Spleen (tissue), 7 donors: Measurements from ENCODE around the gene CYP3A5.

ENCODE experiments used
- POLR2A ChIP-seq, 3 donors: fragments of 450-650 bp; IDR thresholded peaks; one replicate each; pipeline ENCODE4 v1.5.1; 2017; ENCODE audit warnings: antibody characterized with exemption in 3 of 3, mild to moderate bottlenecking in 1 of 3
- TF ChIP-seq, protein P1 (sequence below), 11 experiments: fragments of 200-600 bp in 7 of 11; fragments of 450-650 bp in 4 of 11; sonication (generic) in 4 of 11; IDR thresholded peaks in 8 of 11; conservative IDR thresholded peaks in 3 of 11; 1 replicate in 7 of 11; 2 replicates in 4 of 11; pipeline versions ENCODE4 v1.4.0 to v1.8.0; 2016 to 2021; ENCODE audit warnings: antibody characterized with exemption in 11 of 11, inconsistent platforms in 4 of 11, mild to moderate bottlenecking in 1 of 11
- donor health status: DM: no; HTN: no; CAD: no; lungs with moderate emphysema.
- donor health status: DM: no; HTN: no; CAD: no.
- donor health status: DM: no; HTN: no; CAD: no.

DNA sequence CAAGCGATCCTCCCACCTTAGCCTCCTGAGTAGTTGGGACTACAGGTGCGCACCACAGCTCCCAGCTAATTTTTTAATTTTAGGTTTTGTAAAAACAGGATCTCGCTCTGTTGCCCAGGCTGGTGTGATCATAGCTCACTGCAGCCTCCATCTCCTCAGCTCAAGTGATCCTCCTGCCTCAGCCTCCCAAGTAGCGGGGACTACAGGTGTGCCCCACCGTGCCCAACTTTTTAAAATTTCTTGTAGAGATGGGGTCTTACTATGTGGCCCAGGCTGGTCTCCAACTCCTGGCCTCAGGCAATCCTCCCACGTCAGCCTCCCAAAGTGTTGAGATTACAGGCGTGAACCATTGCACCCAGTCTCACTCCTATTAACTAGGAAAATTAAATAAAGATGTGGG, 74.3 kb downstream of the CYP3A5 start:
- TF ChIP-seq, protein P1, sequence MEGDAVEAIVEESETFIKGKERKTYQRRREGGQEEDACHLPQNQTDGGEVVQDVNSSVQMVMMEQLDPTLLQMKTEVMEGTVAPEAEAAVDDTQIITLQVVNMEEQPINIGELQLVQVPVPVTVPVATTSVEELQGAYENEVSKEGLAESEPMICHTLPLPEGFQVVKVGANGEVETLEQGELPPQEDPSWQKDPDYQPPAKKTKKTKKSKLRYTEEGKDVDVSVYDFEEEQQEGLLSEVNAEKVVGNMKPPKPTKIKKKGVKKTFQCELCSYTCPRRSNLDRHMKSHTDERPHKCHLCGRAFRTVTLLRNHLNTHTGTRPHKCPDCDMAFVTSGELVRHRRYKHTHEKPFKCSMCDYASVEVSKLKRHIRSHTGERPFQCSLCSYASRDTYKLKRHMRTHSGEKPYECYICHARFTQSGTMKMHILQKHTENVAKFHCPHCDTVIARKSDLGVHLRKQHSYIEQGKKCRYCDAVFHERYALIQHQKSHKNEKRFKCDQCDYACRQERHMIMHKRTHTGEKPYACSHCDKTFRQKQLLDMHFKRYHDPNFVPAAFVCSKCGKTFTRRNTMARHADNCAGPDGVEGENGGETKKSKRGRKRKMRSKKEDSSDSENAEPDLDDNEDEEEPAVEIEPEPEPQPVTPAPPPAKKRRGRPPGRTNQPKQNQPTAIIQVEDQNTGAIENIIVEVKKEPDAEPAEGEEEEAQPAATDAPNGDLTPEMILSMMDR (IDR thresholded peaks at IDR 0.05 in 8 of 11, conservative IDR thresholded peaks at IDR 0.05 in 3 of 11) = no peak
- TF ChIP-seq POLR2A (IDR thresholded peaks at IDR 0.05) = no peak
